Measurements from ENCODE around the gene TATDN2.

- TF ChIP-seq MYC (IDR thresholded peaks at IDR 0.05; ENCODE audit: low read depth, low read length) (no peak), CTCF (IDR thresholded peaks at IDR 0.05; ENCODE audit: low read depth, low read length) (no peak), POLR2A (IDR thresholded peaks at IDR 0.05; ENCODE audit: extremely low read depth, insufficient read length) (no peak), MAX (IDR thresholded peaks at IDR 0.05; ENCODE audit: low read depth, low read length) (no peak)
These were observed 25.5 kb downstream of the TATDN2 start for GRCh38 chr3:10273702-10274305.

Measured in NB4 (cell line).